ENCODE measurements around the gene VPS52. TPM values are rescaled to one million over a fixed set of nuclear protein-coding genes. Genes with fewer than 3 reads are reported as not detected.

Gene VPS52
- total and polyA plus RNA-seq, 9 of the 15 experiments (the other 6 are each of a cell fraction or from before 2014, with no cell fraction given), result 24.4 to 103 (median 40.2) TPM

GRCh38 chr6:33249732-33250630, 21.7 kb downstream of the VPS52 start (continued):
- TF ChIP-seq EP400 (IDR thresholded peaks at IDR 0.05) (0 out of 2 replicates have a peak, but pooled peaks have one; percentile 3), STAT5B (CRISPR knock-in tag; IDR thresholded peaks at IDR 0.05) (no peak), ZNF347 (CRISPR knock-in tag; IDR thresholded peaks at IDR 0.05; ENCODE audit: low read depth) (no peak), FOXP1 (CRISPR knock-in tag; IDR thresholded peaks at IDR 0.05) (no peak), CUX1 (CRISPR knock-in tag; IDR thresholded peaks at IDR 0.05) (no peak), GATAD2A (IDR thresholded peaks at IDR 0.05) (no peak), MEIS2 (IDR thresholded peaks at IDR 0.05; ENCODE audit: partially characterized antibody) (no peak), MIER1 (IDR thresholded peaks at IDR 0.05; ENCODE audit: low read depth) (0 out of 2 replicates have a peak, but pooled peaks have one; percentile 24), NR2C2 (CRISPR knock-in tag; IDR thresholded peaks at IDR 0.05) (no peak; the same call in 1 of the 2 replicates), NR2C2 (tag; IDR thresholded peaks at IDR 0.05) (peak; percentile 86), MCM2 (IDR thresholded peaks at IDR 0.05; ENCODE audit: low read depth) (no peak), ZNF444 (CRISPR knock-in tag; IDR thresholded peaks at IDR 0.05) (no peak), RBM17 (IDR thresholded peaks at IDR 0.05; ENCODE audit: borderline replicate concordance, low read depth, low read length) (no peak), RBM22 (IDR thresholded peaks at IDR 0.05; ENCODE audit: low read depth, low read length, poor library complexity, severe bottlenecking) (no peak), ZNF217 (CRISPR knock-in tag; IDR thresholded peaks at IDR 0.05) (no peak), MTA1 (IDR thresholded peaks at IDR 0.05; ENCODE audit: borderline replicate concordance) (no peak), RFX5 (IDR thresholded peaks at IDR 0.05; ENCODE audit: low read depth, low read length) (no peak), ZNF133 (CRISPR knock-in tag; IDR thresholded peaks at IDR 0.05) (0 out of 2 replicates have a peak, but pooled peaks have one; percentile 14), CREB1 (IDR thresholded peaks at IDR 0.05) (no peak), CREB1 (CRISPR knock-in tag; IDR thresholded peaks at IDR 0.05) (no peak), ATF6 (CRISPR knock-in tag; IDR thresholded peaks at IDR 0.05) (0 out of 2 replicates have a peak, but pooled peaks have one; percentile 43)
